Tibial artery (tissue), 4 donors: ENCODE measurements around the gene ZFYVE16.

Source experiments
- DNase-seq, 2 donors: peaks; one replicate each; pipeline ENCODE4 v3.0.0-alpha.2; 2019
- H3K27ac ChIP-seq, 2 donors: fragments of 200-600 bp; sonication (generic) in 1 of 2; 1 replicate in 1 of 2; 2 replicates in 1 of 2; pipeline ENCODE4 v1.5.1; 2018 to 2019; ENCODE audit warnings: mild to moderate bottlenecking in 1 of 2
- H3K27me3 ChIP-seq, 2 donors: fragments of 200-600 bp; sonication (generic) in 1 of 2; one replicate each; pipeline versions ENCODE4 v1.5.1 to v1.6.0; 2016 to 2019
- H3K36me3 ChIP-seq, 3 donors: fragments of 200-600 bp; sonication (generic) in 2 of 3; one replicate each; pipeline ENCODE4 v1.5.1; 2016 to 2019; ENCODE audit warnings: mild to moderate bottlenecking in 2 of 3
- H3K4me1 ChIP-seq, 4 donors: fragments of 200-600 bp; sonication (generic) in 2 of 4; 1 replicate in 3 of 4; 2 replicates in 1 of 4; pipeline ENCODE4 v1.5.1; 2016 to 2019
- H3K4me3 ChIP-seq, 2 donors: fragments of 200-600 bp; sonication (generic) in 1 of 2; 1 replicate in 1 of 2; 2 replicates in 1 of 2; pipeline ENCODE4 v1.5.1; 2018 to 2019; ENCODE audit warnings: mild to moderate bottlenecking in 2 of 2
- H3K9me3 ChIP-seq, 3 donors: fragments of 200-600 bp; sonication (generic) in 1 of 3; one replicate each; pipeline ENCODE4 v1.5.1; 2016 to 2019
- CTCF ChIP-seq, 2 experiments: fragments of 200-600 bp in 1 of 2; fragments of 450-650 bp in 1 of 2; IDR thresholded peaks; one replicate each; pipeline ENCODE4 v1.5.1; 2017 to 2019; ENCODE audit warnings: antibody characterized with exemption in 2 of 2, mild to moderate bottlenecking in 1 of 2, moderate library complexity in 1 of 2
- intact Hi-C: fragments of 100-400 bp; cut with DNase I; formaldehyde crosslinking; loops from one replicate; pipeline ENCODE4 v1.15.0; 2023; ENCODE audit warnings: low total_unique reads

The ZFYVE16 gene

GRCh38 chr5:80370390-80370789 is 37.5 kb upstream of the ZFYVE16 start:
- H3K27ac ChIP-seq: no peak overlapping the region

GRCh38 chr5:80372780-80373179 is 35.1 kb upstream of the ZFYVE16 start:
- Histone ChIP-seq H3K36me3 (no peaks in the 10 kb centered on the region), H3K9me3 (no peaks in the 10 kb centered on the region), H3K4me1 (no peaks in the 10 kb centered on the region), H3K27ac (no peak overlapping the region), H3K4me3 (no peak overlapping the region), H3K27me3 (no peaks in the 10 kb centered on the region)
- intact Hi-C loops: no loop called here
- no peak for DNase-seq
- no peak for TF ChIP-seq CTCF (IDR thresholded peaks at IDR 0.05)

More at GRCh38 chr5:80370390-80370789, 37.5 kb upstream of the ZFYVE16 start:
- no peaks in the 10 kb centered on the region for H3K9me3 ChIP-seq
- no peaks in the 10 kb centered on the region for H3K36me3 ChIP-seq
- no peaks in the 10 kb centered on the region for H3K27me3 ChIP-seq
- no peak for TF ChIP-seq CTCF (IDR thresholded peaks at IDR 0.05)
- no peak overlapping the region for H3K4me3 ChIP-seq
- intact Hi-C loops: no loop called here
- DNase-seq: no peak
- H3K4me1 ChIP-seq: no peaks in the 10 kb centered on the region

GRCh38 chr5:80374188-80374587 is 33.7 kb upstream of the ZFYVE16 start:
- DNase-seq: no peak
- no peaks in the 10 kb centered on the region for H3K9me3 ChIP-seq
- no peaks in the 10 kb centered on the region for H3K4me1 ChIP-seq
- intact Hi-C loops: no loop called here
- H3K27ac ChIP-seq: no peak overlapping the region
- no peak overlapping the region for H3K4me3 ChIP-seq
- no peaks in the 10 kb centered on the region for H3K36me3 ChIP-seq
- no peak for TF ChIP-seq CTCF (IDR thresholded peaks at IDR 0.05)
- H3K27me3 ChIP-seq: no peaks in the 10 kb centered on the region

- no peaks in the 10 kb centered on the region for H3K4me1 ChIP-seq
- TF ChIP-seq CTCF (IDR thresholded peaks at IDR 0.05): no peak
- no peak overlapping the region for H3K27ac ChIP-seq
- no peaks in the 10 kb centered on the region for H3K9me3 ChIP-seq
- no peaks in the 10 kb centered on the region for H3K27me3 ChIP-seq
- no peak overlapping the region for H3K4me3 ChIP-seq
- DNase-seq: no peak
- intact Hi-C loops: no loop called here
- no peaks in the 10 kb centered on the region for H3K36me3 ChIP-seq
These were observed 31.3 kb upstream of the ZFYVE16 start for GRCh38 chr5:80376557-80376956.

GRCh38 chr5:80382488-80382887 is 25.4 kb upstream of the ZFYVE16 start:
- Histone ChIP-seq H3K4me1 (no peaks in the 10 kb centered on the region), H3K36me3 (no peaks in the 10 kb centered on the region), H3K27me3 (no peaks in the 10 kb centered on the region), H3K27ac (no peak overlapping the region), H3K9me3 (no peaks in the 10 kb centered on the region), H3K4me3 (no peak overlapping the region)
- TF ChIP-seq CTCF (IDR thresholded peaks at IDR 0.05): no peak
- DNase-seq: no peak
- intact Hi-C loops: no loop called here

GRCh38 chr5:80387063-80387768 is 20.6 kb upstream of the ZFYVE16 start:
- Histone ChIP-seq H3K9me3 (no peaks in the 10 kb centered on the region), H3K27me3 (no peaks in the 10 kb centered on the region), H3K4me1 (no peaks in the 10 kb centered on the region), H3K27ac (no peak overlapping the region), H3K36me3 (no peaks in the 10 kb centered on the region), H3K4me3 (no peak overlapping the region)
- no peak for TF ChIP-seq CTCF (IDR thresholded peaks at IDR 0.05)
- intact Hi-C loops: no loop called here
- no peak for DNase-seq
